Peyer's patch (tissue), 4 donors: Measurements from ENCODE around the gene EMC7.

Experiments
- POLR2A ChIP-seq, 2 donors: fragments of 450-650 bp; IDR thresholded peaks; one replicate each; pipeline ENCODE4 v1.5.1; 2017; ENCODE audit warnings: antibody characterized with exemption in 2 of 2, mild to moderate bottlenecking in 2 of 2, moderate library complexity in 2 of 2
- TF ChIP-seq, protein P1 (sequence below), 6 experiments: fragments of 450-650 bp in 4 of 6; fragments of 200-600 bp in 2 of 6; sonication (generic) in 1 of 6; IDR thresholded peaks; one replicate each; pipeline ENCODE4 v1.5.1; 2017 to 2019; ENCODE audit warnings: antibody characterized with exemption in 6 of 6, mild to moderate bottlenecking in 3 of 6, moderate library complexity in 1 of 6

DNA sequence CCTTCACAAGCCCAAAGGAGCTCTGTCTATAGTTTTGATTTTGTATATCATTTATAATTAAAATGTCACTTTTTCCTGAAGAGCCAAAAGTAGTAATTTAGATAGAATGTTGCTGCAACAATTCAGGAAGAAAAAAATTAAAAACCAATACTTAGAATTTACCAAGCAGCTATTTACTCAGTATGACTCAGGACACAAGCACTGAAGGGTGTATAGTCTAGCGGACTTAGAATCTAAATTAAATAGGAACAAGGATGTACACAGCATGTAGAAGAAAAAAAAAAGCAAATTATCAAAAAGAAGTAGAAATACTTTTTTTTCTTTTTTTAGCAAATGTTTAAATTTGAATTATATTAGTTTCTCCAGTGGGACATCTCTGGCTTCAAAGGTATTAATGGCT, 31.8 kb upstream of the EMC7 start:
- TF ChIP-seq, protein P1, sequence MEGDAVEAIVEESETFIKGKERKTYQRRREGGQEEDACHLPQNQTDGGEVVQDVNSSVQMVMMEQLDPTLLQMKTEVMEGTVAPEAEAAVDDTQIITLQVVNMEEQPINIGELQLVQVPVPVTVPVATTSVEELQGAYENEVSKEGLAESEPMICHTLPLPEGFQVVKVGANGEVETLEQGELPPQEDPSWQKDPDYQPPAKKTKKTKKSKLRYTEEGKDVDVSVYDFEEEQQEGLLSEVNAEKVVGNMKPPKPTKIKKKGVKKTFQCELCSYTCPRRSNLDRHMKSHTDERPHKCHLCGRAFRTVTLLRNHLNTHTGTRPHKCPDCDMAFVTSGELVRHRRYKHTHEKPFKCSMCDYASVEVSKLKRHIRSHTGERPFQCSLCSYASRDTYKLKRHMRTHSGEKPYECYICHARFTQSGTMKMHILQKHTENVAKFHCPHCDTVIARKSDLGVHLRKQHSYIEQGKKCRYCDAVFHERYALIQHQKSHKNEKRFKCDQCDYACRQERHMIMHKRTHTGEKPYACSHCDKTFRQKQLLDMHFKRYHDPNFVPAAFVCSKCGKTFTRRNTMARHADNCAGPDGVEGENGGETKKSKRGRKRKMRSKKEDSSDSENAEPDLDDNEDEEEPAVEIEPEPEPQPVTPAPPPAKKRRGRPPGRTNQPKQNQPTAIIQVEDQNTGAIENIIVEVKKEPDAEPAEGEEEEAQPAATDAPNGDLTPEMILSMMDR (IDR thresholded peaks at IDR 0.05), result no peak
- no peak for TF ChIP-seq POLR2A (IDR thresholded peaks at IDR 0.05)
